B cell (primary cell): ENCODE data around the gene LONP1. TPM values are rescaled to one million over a fixed set of nuclear protein-coding genes. Genes with fewer than 3 reads are reported as not detected.

Experiments used
- ATAC-seq: fragments of 200-7000 bp; cut with Tn5 transposase; one replicate; pipeline ENCODE4 v1.10.0; 2021; ENCODE audit warnings: low read depth, mild to moderate bottlenecking, moderate number of reproducible peaks, moderate library complexity
- CTCF ChIA-PET: fragments of 350-600 bp; sonication (Branson Sonifier 250); formaldehyde crosslinking; loops from one replicate; lab custom pipeline; 2021; ENCODE audit warnings: antibody characterized with exemption, inconsistent platforms; lab: Charles Lee
- POLR2A ChIA-PET: fragments of 350-600 bp; sonication (Branson Sonifier 250); formaldehyde crosslinking; loops from one replicate; lab custom pipeline; 2021; ENCODE audit warnings: antibody characterized with exemption; lab: Charles Lee
- DNase-seq: peaks from one replicate; pipeline ENCODE4 v3.0.0; 2013
- H2AFZ ChIP-seq: 2 replicates; pipeline ENCODE4 v1.6.1; 2012; ENCODE audit warnings: mild to moderate bottlenecking, low read depth, low read length; ENCODE audit not compliant: insufficient read depth, poor library complexity, severe bottlenecking
- H3K27ac ChIP-seq, 2 donors: 1 replicate in 1 of 2; 2 replicates in 1 of 2; pipeline ENCODE4 v1.5.1; 2012 to 2013; ENCODE audit warnings: low read length in 2 of 2, mild to moderate bottlenecking in 2 of 2, moderate library complexity in 1 of 2
- H3K27me3 ChIP-seq, 4 experiments: fragments of 200-600 bp in 1 of 4; sonication (generic) in 1 of 4; replicated peaks in 1 of 4; 1 replicate in 2 of 4; 2 replicates in 2 of 4; pipeline versions ENCODE4 v1.6.1 to v1.7.0; 2013 to 2016; ENCODE audit warnings: low read length in 3 of 4, mild to moderate bottlenecking in 2 of 4, mixed read lengths in 1 of 4, moderate library complexity in 1 of 4; ENCODE audit not compliant: insufficient read depth in 4 of 4, control insufficient read depth in 3 of 4; ENCODE audit errors: control extremely low read depth in 1 of 4
- H3K36me3 ChIP-seq, 2 experiments: replicated peaks in 1 of 2; 1 replicate in 1 of 2; 2 replicates in 1 of 2; pipeline versions ENCODE4 v1.6.1 to v1.7.1; 2013; ENCODE audit warnings: low read length in 1 of 2; ENCODE audit not compliant: insufficient read depth in 2 of 2, control insufficient read depth in 1 of 2; ENCODE audit errors: control extremely low read depth in 1 of 2, extremely low read depth in 1 of 2
- H3K4me1 ChIP-seq, 2 donors: fragments of 200-600 bp in 1 of 2; sonication (generic) in 1 of 2; 1 replicate in 1 of 2; 2 replicates in 1 of 2; pipeline versions ENCODE4 v1.5.1 to v1.6.1; 2013 to 2017; ENCODE audit warnings: low read length in 2 of 2; ENCODE audit not compliant: control insufficient read depth in 2 of 2, insufficient read depth in 2 of 2
- H3K4me2 ChIP-seq: replicated peaks from 2 replicates; pipeline ENCODE3; 2012; ENCODE audit warnings: mild to moderate bottlenecking, low read depth, low read length; ENCODE audit not compliant: poor library complexity, severe bottlenecking
- H3K4me3 ChIP-seq, 5 experiments: fragments of 200-600 bp in 1 of 5; sonication (generic) in 1 of 5; 1 replicate in 3 of 5; 2 replicates in 2 of 5; pipeline versions ENCODE4 v1.5.1 to v1.7.0; 2011 to 2016; ENCODE audit warnings: low read length in 4 of 5, mild to moderate bottlenecking in 4 of 5, low read depth in 2 of 5, control low read depth in 1 of 5, moderate library complexity in 1 of 5; ENCODE audit not compliant: insufficient read depth in 1 of 5; ENCODE audit errors: control extremely low read depth in 1 of 5, extremely low read depth in 1 of 5
- H3K79me2 ChIP-seq: fragments of 200-600 bp; sonication (generic); one replicate; pipeline ENCODE4 v1.6.0; 2016; ENCODE audit warnings: low read length; ENCODE audit not compliant: control insufficient read depth, insufficient read depth
- H3K9ac ChIP-seq: fragments of 200-600 bp; sonication (generic); 2 replicates; pipeline ENCODE4 v1.6.1; 2017; ENCODE audit warnings: mild to moderate bottlenecking, low read length, moderate library complexity
- H3K9me3 ChIP-seq, 3 donors: one replicate each; pipeline versions ENCODE4 v1.6.1 to v1.7.1; 2013; ENCODE audit warnings: low read length in 2 of 3; ENCODE audit not compliant: control insufficient read depth in 2 of 3, insufficient read depth in 1 of 3; ENCODE audit errors: control extremely low read depth in 1 of 3
- H4K20me1 ChIP-seq: 2 replicates; pipeline ENCODE4 v1.6.0; 2012; ENCODE audit warnings: mild to moderate bottlenecking, low read length; ENCODE audit not compliant: insufficient read depth, control insufficient read depth, poor library complexity, severe bottlenecking
- H3K27ac Mint-ChIP-seq: one replicate; pipeline ENCODE4 v1.8.0; 2021; ENCODE audit warnings: mixed read lengths
- H3K27me3 Mint-ChIP-seq: one replicate; pipeline ENCODE4 v1.8.0; 2021; ENCODE audit warnings: mixed read lengths
- H3K4me1 Mint-ChIP-seq: one replicate; pipeline ENCODE4 v1.8.0; 2021; ENCODE audit warnings: mixed read lengths
- H3K4me3 Mint-ChIP-seq: one replicate; pipeline ENCODE4 v1.8.0; 2021; ENCODE audit warnings: mixed read lengths
- H3K9me3 Mint-ChIP-seq: one replicate; pipeline ENCODE4 v1.8.0; 2022; ENCODE audit warnings: mixed read lengths; ENCODE audit not compliant: insufficient read depth
- CTCF ChIP-seq: fragments of 200-600 bp; IDR thresholded peaks from one replicate; pipeline ENCODE4 v1.8.0; 2022; ENCODE audit warnings: antibody characterized with exemption, mild to moderate bottlenecking
- EZH2 ChIP-seq: IDR thresholded peaks from 2 replicates; pipeline ENCODE4 v1.6.1; 2012; ENCODE audit warnings: borderline replicate concordance, low read depth, mild to moderate bottlenecking, moderate library complexity, low read length; ENCODE audit not compliant: insufficient read depth, poor library complexity, severe bottlenecking
- WGBS: methylation state at CpG from one replicate; pipeline ENCODE4 v1.1.5; 2013; ENCODE audit warnings: missing lambda C conversion rate; ENCODE audit not compliant: insufficient coverage; 5-methylcytosine and 5-hydroxymethylcytosine counted together
- intact Hi-C: fragments of 100-400 bp; cut with micrococcal nuclease; formaldehyde crosslinking; loops from one replicate; pipeline ENCODE4 v1.10.0; 2022
- polyA plus RNA-seq: library from polyadenylated mRNA; depleted of rRNA; stranded (reverse); fragments of >200 nt; gene quantifications from 2 replicates; pipeline ENCODE4 v1.2.3, GENCODE V29; 2012
- total RNA-seq, 2 donors: library from RNA; stranded (reverse); fragments of 120-200 nt in 1 of 2; gene quantifications; 1 replicate in 1 of 2; 2 replicates in 1 of 2; pipeline versions ENCODE4 v1.2.3 to v1.2.4, GENCODE V29; 2013 to 2022

The LONP1 gene
- total and polyA plus RNA-seq, 2 donors (not counting 1 experiment from before 2014, with no cell fraction given): 60.1 to 67.2 TPM

- no peak for DNase-seq
- Histone ChIP-seq H4K20me1 (peaks cover 62% of the 10 kb centered on the region), H3K27ac (no peak overlapping the region), H3K4me3 (no peak overlapping the region), H3K4me1 (no peaks in the 10 kb centered on the region), H3K9ac (no peak overlapping the region), H3K79me2 (peaks cover 22% of the 10 kb centered on the region), H3K4me2 (no peak overlapping the region), H2AFZ (no peak overlapping the region), H3K9me3 (peaks cover 0 to 2% (median 0%) of the 10 kb centered on the region in 3 donors), H3K36me3 (peaks cover 0 to 55% of the 10 kb centered on the region in 2 experiments), H3K27me3 (no peaks in the 10 kb centered on the region)
- H3K4me3 Mint-ChIP-seq: no peak overlapping the region
- 90% methylated on average over 37 of the region's 38 CpGs for WGBS
- intact Hi-C loops: no loop called here
- H3K4me1 Mint-ChIP-seq: peaks cover 4% of the 10 kb centered on the region
- no peak for TF ChIP-seq CTCF
- TF ChIP-seq EZH2: no peak
- ATAC-seq: peak; percentile 42
- H3K9me3 Mint-ChIP-seq: no peaks in the 10 kb centered on the region
- CTCF ChIA-PET: interaction anchor here (1.4 kb wide), 1 partner anchor 12 kb away, joined by 4 read pairs; no protein-coding TSS in a partner anchor
- H3K27ac Mint-ChIP-seq: peak overlapping the region; percentile 15
- POLR2A ChIA-PET: no interaction called here
- no peaks in the 10 kb centered on the region for H3K27me3 Mint-ChIP-seq
Measured at GRCh38 chr19:5698635-5699422, 21.1 kb downstream of the LONP1 start.
